Measurements from ENCODE around the gene DBP.
A peak's percentile ranks its signal among the peaks of the same experiment; 100 is the strongest.
"Not testable (repeated sequence)": the region's sequence is repeated elsewhere in the genome, so short reads cannot be mapped to it uniquely, and the experiment has no call there.

The DBP gene

DNA sequence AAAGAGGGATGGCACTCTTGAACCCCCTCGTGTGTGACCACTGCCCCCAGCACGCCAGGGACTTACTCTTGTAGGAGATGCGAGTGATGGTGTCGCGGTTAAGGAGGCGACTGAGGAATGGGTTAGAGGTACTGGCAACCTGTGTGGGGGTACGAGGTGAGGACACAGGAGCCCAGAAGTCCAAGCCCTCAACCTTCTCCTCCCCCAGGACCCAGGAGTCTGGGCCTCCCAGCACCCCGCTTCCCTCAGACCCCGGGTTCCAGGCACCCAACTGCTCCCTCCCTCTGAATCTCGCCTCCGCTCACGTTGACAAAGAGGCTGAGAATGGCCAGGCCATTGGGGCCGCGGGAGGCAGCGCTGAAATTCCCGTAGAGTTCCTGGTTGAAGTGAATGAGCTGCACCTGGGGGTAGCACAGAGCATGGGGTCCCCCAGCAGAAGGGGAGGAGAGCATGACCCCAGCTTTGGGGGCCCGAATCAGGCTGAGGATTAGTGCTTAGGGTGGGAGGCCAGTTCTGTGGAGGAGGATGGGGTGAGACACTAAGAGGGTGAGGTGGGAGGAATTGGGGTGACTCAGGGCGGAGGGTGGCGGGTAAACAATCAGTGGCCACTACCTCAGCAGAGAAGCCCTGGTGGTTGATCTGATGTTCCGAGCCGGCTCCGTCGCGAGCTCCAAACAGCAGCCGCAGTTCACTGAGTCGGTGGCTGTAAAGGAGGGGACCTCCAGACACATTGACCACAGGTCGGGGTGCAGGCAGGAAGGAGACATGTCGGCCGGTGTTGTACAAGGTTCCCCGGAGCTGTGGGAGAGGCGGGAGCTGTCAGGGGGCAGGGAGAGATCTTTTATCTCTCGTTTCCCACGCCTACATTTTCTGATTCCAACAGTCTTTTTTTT is 2.5 kb upstream of the DBP start:
- DNase-seq (ENCODE audit: low read depth): no peak

DNA sequence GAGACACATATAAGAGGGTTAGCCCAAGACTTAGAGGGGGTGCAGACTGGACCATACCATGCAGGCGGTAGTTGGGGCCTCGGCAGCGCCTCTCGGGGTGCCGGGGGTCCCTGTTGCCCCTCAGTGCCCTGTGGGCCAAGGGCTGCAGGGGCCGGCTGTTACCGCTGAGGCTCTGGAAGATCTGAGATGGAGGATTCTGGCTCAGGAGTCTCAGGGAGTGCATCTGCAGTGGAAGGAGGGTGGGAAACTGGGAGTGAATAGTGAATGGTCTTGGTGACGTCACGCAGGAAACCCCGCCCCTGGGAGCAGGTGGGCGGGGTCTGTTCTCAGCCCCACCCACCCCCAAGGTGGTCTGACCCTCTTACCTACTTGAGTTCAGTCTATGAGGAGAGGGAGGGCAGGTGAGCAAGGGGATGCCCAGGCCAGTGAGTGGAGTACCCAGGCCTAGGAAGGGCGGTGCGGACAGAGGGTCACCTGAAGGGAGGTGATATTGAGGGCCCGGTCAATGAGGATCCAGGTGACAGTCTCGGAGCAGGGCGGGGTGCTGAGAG is 1.7 kb upstream of the DBP start:
- DNase-seq (ENCODE audit: low read depth): no peak

DNA sequence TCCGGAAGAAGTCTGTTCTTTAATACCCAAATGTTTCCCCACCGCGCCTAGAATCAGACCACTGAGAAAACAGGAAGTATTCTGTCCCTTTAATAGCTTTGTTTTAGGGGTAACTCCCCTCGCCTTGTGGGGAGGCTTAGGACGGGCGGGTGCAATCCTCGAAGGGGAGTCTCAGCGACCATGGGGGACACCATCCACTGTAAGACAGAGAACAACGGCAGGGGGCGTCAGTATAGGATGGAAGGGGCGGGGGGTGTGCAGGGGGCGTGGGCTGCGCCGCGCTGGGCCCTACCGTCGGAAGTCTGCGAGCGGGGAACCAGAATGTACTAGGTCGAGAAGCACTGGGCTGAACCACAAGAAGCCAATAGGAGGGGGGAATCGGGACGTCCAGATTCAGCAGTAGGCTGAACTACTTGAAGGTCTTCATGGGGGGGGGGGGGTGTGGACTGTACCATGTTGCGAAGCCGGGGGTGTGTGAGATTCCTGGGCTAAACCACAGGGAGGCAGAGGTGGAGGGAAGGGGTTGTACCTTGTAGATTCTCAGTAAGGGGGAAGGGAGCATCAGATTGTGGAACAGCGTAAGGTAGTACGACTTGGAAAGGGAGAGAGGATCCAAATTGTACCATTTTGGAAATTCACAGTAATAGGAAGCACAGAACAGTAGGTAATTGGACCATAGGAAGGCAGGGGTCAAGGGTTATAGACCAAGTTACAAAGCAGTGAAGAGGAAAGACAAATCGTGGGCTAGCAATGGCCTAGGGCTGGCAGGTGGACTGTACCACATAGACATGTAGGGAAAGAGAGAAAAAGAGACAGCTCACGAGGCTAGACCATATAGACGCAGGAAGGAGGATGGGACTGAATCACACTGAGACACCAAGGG is 1.0 kb upstream of the DBP start:
- peak; percentile 67 for DNase-seq (ENCODE audit: low read depth)

DNA sequence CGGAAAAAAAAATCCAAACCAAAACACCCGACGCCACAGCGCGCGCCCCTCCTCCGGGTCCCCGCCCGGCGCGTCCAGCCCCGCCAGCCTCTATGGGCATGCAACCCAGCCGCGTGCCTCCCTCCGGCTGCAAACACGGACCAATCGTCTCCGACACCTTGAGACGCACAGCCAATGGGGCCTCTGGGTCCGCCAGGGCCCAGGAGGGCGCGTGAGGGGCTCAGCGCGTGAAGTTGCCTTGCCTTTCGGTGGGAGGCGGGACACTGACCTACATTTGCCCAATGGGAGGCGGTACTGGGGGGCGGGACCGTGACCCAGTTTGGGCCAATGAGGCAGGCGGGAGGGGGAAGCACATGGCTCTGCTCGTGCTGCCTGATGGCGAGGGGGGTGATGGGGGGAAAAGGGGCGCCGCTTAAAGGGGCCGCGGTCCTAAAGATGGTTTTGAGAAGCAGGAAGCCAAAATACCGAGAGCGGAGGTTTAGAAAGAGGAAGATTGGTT is 319 bp upstream of the DBP start:
- DNase-seq (ENCODE audit: low read depth): peak; percentile 99

DNA sequence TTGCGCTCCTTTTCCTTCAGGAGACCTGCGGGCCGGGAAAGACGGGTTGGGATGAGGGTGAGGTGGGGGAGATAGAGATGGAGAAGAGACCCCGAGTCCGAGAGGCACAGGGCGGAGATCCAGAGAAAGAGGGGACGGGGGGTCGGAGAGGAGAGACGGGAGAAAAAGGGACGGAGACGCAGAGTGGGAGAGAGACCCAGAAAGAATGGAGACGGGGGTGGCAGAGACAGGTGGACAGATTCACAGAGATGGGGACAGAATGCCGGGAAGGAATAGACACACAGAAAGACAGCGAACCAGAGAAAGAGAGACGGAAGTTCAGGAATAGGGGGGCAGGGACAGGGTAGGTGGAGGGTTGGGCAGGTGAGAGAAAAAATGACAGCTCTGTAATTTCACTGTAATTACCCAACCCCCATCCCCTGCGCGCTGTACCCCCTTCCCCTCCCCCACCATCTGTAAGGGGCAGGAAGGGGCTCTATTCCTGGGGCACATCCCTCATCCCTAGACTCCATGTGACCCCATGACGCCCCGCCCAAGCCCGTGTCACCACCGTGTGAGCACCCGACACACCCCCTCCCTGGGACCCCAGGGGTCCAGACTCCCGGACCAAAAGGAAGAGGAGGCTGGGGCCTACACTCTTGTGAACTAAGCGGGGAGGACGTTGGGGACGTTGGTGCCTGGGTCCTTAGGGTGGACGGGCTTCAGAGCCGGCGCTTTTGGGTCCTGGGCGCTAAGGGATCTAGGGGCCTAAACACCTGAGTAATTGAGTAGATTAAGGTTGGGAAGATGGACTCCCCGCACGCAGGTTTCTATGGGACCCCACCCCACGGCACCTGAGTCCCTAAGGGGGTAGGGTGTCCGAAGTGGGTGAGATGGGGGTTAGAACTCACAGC is 967 bp downstream of the DBP start:
- no peak for DNase-seq (ENCODE audit: low read depth)

DNA sequence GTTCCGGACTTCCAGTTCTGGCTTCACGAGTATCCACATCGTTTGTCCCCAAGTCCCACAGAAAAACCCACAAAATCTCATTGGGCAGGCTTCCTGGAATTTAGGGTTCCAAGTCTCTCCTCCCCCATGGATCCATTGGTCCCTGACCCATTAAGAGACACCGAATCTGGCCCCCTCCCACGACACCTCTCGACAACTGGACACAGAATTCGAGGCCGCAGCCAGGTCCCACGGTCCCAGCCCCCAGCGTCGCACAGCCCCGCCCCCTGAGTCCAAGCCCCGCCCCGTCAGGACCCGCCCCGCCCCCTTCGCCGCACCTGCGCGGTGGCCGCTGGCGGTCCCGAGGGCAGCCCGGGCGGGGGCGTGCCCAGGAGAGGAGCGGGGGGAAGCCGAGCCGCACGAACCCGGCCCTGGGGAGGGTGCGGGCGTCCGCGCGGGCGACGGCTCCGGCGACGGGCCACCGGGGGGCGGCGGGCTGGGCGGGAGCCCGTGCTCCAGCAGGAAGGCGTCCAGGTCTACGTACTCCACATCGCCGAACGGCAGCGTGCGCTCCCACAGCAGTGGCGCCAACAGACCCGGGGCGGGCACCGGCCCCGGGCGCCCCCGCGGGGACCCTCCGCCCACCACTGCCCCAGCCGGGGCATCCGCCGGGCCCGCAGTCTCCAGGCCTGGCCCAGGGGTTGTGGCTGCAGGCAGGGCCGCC is 1.8 kb downstream of the DBP start:
- DNase-seq (ENCODE audit: low read depth): peak; percentile 73

DNA sequence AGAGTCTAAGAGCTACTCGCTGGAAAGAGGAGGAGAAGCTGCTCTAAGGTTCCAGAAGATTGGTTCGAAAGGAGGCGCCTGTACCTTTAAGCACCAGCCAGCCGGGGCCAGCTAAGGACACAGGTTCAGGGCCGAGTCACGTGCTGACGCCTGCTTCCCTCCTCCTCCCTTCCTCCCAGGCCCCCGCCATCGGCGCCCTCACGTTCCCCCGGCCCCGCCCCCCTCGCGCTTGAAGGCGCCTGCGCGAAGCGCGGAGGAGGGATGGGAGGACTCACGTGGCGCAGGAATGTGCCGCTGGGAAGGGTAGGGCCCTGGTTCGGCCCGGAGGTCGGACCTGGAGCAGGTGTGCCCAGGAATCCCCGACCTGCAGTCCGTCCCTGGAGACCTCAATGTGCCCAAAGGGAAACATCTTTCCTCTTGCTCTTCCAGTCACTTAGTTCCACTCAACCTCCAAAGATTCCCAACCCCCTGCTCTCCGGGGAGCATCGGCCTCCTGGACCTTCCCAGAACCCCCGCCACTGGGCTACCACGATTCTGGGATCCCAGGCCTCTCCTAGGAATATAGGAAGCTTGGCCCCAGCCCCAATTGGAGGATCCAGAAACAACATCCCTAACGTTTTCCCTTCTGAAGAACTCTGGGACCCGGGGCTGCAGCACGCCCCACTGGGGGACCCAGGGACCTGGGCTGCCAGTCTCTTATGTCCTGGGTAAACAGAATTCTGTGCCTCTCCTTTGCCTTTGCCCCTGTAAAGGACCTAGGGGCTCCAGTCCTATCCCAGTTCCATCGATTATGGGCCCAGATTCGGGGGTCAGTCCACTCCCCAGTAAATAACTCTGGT is 2.5 kb downstream of the DBP start:
- DNase-seq (ENCODE audit: low read depth): peak; percentile 87

DNA sequence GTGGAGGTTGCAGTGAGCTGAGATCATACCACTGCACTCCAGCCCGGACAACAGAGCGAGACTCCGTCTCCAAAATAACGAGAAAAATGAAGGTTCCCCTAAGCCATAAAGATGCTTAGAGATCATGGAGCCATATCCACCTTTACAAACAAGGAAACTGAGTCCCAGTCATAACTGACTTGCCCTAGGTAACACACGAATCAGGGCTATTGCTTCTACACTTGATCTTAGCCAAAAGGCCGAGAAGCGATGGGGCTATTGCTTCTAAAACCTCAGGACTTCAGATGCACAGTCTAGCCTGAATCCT is 3.2 kb downstream of the DBP start:
- DNase-seq (ENCODE audit: low read depth): no peak

DNA sequence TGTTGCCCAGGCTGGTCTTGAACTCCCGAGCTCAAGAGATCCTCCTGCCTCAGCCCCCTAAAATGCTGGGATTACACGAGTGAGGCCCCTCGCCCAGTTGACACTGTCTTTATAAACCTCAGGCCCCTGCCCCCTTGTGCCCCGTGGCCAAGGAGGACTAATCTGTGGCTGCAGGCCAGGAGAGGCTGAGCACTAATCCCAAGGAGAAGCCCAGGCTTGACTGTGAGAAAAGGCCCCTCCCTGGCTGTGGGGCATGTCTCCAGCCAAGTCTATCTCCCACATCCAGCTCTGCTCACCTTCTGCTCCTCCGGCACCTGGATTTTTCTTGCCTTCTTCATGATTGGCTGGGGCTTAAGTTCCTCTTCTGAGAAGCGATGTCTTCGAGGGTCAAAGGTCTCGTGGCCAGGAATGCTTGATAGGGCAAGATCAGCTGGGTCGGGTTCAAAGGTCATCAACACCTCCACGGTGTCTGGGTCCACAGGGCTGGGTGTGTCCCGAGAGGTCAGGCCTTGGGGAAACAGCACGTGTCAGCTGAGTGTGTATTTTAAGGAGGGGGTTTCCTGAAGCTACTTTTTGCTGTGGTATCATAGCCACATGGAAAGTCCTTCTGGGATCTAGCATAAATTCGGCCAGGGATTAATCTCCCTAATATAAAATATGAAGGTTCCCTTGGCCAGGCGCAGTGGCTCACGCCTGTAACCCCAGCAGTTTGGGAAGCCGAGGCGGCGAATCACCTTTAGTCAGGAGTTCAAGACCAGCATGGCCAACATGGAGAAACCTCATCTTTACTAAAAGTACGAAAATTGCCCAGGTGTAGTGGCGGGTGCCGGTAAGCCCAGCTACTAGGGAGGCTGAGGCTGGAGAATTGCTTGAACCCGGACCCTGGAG is 3.8 kb downstream of the DBP start:
- DNase-seq (ENCODE audit: low read depth): no peak

DNA sequence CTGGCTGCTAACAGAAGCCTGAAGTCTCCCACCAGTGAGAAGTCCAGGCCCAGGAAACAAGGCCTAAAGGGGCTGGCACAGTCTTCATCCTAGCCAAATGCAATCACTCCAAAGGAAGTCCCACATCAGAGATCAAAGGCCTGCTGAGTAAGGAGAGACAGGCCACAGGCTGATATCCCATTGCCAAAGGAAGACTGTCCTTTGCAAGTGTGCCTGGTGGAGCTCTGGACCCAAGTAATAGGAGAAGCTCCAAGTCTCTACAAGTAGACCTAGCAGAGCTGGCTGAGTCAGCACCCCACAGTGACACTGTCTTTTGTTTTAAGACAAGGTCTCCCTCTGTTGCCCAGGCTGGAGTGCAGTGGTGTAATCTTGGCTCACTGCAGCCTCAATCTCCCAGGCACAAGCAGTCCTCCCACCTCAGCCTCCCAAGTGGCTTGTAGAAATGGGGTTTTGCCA is 4.5 kb downstream of the DBP start:
- no peak for DNase-seq (ENCODE audit: low read depth)

DNA sequence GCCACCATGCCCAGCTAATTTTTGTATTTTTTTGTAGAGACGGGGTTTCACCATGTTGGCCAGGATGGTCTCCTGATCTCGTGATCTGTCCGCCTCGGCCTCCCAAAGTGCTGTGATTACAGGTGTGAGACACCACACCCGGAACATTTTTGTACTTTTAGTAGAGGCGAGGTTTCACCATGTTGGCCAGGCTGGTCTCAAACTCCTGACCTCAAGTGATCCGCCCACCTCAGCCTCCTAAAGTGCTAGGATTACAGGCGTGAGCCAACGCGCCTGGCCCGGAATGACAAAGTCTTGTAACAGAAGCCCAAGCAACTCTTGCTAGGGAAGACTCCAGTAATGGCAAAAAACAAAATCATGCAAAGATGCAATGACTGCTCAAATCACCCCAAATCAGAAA is 4.9 kb downstream of the DBP start:
- not testable (repeated sequence) for DNase-seq (ENCODE audit: low read depth)

DNA sequence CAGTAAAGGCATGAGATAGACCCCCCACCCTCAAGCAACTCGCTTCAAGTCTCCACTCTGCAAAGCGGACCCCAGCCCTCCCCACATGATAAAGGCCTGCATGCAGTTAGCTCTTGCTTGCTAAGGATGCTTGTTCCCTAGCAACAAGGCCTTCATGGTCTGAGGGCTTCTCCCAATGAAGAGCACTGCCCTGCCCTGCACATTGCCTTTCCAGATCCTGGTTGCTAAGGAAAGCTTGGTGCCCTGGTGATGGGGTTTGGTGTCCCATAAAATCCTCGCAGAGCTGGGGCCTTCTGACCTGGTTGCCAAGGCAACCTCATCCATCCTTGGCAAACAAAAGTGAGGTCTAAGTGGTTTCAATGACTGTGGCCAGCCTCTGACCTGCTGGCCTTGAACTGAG is 6.0 kb downstream of the DBP start:
- DNase-seq (ENCODE audit: low read depth): no peak

DNA sequence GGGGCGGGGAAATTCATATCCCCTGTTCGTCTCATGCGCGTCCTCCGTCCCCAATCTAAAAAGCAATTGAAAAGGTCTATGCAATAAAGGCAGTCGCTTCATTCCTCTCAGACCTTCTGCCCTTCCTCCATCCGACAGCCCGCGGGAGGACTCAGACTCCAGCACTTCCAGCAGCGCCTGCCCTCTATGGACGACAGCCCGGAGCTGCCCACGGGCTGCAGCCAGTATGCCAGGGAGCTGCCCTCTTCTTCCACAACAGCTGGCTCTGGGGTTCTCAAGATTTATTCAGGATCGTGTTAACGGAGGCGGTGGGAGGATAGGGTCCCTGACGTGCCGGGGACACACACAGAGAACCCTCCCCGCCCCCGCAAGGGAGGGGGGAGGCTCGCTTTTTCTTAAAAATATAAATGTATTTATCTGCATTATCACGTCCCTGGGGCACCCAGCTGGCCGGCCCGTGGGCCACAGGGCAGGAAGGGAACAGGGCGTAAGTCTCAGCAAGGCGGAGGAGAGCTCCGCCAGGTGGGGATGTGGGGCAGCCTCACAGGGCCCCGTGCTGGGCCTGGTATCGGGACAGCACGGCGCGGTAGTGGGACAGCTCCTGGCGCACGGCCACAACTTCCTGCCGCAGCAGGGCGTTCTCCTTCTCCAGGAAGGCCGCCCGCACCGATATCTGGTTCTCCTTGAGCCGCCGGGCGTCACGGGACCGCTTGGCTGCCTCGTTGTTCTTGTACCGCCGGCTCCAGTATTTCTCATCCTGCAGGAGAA is 6.7 kb downstream of the DBP start:
- DNase-seq (ENCODE audit: low read depth): no peak

DNA sequence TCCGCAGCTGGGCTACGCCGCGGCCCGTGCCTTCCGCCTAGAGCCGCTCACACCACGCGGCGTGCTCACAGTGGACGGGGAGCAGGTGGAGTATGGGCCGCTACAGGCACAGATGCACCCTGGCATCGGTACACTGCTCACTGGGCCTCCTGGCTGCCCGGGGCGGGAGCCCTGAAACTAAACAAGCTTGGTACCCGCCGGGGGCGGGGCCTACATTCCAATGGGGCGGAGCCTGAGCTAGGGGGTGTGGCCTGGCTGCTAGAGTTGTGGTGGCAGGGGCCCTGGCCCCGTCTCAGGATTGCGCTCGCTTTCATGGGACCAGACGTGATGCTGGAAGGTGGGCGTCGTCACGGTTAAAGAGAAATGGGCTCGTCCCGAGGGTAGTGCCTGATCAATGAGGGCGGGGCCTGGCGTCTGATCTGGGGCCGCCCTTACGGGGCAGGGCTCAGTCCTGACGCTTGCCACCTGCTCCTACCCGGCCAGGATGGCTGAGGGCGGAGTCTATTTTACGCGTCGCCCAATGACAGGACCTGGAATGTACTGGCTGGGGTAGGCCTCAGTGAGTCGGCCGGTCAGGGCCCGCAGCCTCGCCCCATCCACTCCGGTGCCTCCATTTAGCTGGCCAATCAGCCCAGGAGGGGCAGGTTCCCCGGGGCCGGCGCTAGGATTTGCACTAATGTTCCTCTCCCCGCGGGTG is 7.4 kb downstream of the DBP start:
- no peak for DNase-seq (ENCODE audit: low read depth)

DNA sequence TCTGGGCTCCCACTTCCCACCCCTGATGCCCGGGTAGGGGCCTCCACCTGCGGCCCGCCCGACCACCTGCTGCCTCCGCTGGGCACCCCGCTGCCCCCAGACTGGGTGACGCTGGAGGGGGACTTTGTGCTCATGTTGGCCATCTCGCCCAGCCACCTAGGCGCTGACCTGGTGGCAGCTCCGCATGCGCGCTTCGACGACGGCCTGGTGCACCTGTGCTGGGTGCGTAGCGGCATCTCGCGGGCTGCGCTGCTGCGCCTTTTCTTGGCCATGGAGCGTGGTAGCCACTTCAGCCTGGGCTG is 7.9 kb downstream of the DBP start:
- DNase-seq (ENCODE audit: low read depth): no peak

DNA sequence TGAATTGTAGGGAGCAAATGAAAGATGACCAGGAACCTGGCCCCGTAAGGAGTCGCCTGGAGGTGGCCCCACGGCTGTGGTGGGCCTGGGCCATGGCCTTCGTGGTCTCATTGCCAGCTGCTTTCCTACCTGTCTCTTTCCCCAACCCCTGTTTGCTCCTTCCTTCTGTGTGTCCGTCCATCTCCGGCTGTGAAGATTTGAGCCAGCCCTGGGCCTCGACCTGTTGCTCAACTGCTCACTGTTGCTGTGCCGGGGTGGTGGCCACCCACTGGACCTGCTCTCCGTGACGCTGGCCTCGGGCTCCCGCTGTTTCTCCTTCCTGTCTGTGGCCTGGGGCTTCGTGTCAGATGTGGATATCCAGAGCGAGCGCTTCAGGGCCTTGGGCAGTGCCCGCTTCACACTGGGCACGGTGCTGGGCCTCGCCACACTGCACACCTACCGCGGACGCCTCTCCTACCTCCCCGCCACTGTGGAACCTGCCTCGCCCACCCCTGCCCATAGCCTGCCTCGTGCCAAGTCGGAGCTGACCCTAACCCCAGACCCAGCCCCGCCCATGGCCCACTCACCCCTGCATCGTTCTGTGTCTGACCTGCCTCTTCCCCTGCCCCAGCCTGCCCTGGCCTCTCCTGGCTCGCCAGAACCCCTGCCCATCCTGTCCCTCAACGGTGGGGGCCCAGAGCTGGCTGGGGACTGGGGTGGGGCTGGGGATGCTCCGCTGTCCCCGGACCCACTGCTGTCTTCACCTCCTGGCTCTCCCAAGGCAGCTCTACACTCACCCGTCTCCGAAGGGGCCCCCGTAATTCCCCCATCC is 8.5 kb downstream of the DBP start:
- DNase-seq (ENCODE audit: low read depth): no peak

DNA sequence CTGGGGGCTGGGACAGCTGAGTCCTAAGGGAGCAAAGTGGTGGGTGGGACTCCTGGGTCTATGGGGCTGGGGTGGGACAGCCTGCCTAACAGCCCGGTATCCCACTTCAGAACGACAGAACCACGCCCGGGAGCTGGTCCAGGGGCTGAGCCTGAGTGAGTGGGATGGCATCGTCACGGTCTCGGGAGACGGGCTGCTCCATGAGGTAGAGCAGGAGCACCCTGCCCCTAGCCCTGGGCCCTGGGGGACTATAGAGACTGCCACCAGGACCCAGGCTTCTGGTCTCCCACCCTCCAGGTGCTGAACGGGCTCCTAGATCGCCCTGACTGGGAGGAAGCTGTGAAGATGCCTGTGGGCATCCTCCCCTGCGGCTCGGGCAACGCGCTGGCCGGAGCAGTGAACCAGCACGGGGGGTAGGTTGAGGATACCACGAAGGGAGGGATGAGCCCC is 9.3 kb downstream of the DBP start:
- DNase-seq (ENCODE audit: low read depth): no peak

Measured in activated T-helper 9 cell treated with anti-CD3 and anti-CD28 coated beads, Interleukin-2, amount 50 U/mL, for 16 hours (primary cell).